Liver (tissue), 3 donors: Measurements from ENCODE around the gene FOXA3.

Experiments
- FOXA1 ChIP-seq: IDR thresholded peaks from 2 replicates; pipeline ENCODE4 v1.6.1; 2016; ENCODE audit warnings: antibody characterized with exemption
- GABPA ChIP-seq, 2 donors: IDR thresholded peaks in 1 of 2; conservative IDR thresholded peaks in 1 of 2; 2 replicates each; pipeline ENCODE4 v1.6.1; 2016; ENCODE audit warnings: antibody characterized with exemption in 2 of 2, mild to moderate bottlenecking in 1 of 2, moderate library complexity in 1 of 2
- RAD21 ChIP-seq, 2 donors: IDR thresholded peaks; 2 replicates each; pipeline ENCODE4 v1.6.1; 2016; ENCODE audit warnings: antibody characterized with exemption in 2 of 2, mild to moderate bottlenecking in 2 of 2
- TF ChIP-seq, protein P1 (sequence below): fragments of 150-350 bp; IDR thresholded peaks from 2 replicates; pipeline ENCODE4 v1.5.1; 2017; ENCODE audit warnings: improper control_type of control experiment, low read depth, low read length; ENCODE audit not compliant: missing input control
- TF ChIP-seq, protein P2 (sequence below): IDR thresholded peaks from 2 replicates; pipeline ENCODE4 v1.6.1; 2016; ENCODE audit warnings: antibody characterized with exemption, mild to moderate bottlenecking
- donor health status: healthy.
- donor health status: healthy.

DNA sequence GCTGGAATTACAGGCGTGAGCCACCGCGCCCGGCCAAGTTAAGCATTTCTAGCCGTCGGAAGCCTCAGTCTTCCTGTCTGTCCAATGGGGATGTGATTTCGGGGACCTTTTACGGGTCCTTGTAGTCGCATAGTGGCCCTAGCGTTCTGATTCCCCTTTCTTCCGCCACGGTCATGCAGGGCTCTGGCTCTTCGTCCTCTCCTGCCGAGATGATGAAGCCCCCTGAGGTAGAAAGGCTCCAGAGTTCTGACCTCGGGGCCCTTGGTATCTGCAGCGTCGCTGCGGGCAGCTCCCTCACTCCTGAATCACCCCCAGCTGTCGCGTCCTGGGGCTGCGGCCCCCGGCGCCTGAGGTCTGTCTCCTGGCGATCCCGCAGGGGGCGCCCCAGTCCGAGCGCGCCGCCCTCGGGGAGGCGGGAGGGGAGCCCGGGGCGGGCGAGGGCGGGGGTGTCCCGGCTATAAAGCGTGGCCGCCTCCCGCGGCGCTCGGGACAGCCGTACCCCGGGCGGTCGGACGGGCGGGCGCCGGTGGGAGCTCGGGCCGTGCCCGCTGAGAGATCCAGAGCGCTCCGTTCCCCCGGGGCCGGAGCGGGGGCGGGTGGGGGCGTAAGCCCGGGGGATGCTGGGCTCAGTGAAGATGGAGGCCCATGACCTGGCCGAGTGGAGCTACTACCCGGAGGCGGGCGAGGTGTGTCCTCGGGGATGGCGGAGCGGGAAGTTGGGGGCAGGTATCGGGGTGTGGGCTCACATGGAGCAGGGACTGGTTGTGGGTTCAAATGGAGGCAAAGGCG is at the start of gene FOXA3:
- TF ChIP-seq RAD21 (IDR thresholded peaks at IDR 0.05) (peak; percentile 84), FOXA1 (no peak), GABPA (IDR thresholded peaks at IDR 0.05 in 1 of 2, conservative IDR thresholded peaks at IDR 0.05 in 1 of 2) (no peak)
- TF ChIP-seq, protein P1, sequence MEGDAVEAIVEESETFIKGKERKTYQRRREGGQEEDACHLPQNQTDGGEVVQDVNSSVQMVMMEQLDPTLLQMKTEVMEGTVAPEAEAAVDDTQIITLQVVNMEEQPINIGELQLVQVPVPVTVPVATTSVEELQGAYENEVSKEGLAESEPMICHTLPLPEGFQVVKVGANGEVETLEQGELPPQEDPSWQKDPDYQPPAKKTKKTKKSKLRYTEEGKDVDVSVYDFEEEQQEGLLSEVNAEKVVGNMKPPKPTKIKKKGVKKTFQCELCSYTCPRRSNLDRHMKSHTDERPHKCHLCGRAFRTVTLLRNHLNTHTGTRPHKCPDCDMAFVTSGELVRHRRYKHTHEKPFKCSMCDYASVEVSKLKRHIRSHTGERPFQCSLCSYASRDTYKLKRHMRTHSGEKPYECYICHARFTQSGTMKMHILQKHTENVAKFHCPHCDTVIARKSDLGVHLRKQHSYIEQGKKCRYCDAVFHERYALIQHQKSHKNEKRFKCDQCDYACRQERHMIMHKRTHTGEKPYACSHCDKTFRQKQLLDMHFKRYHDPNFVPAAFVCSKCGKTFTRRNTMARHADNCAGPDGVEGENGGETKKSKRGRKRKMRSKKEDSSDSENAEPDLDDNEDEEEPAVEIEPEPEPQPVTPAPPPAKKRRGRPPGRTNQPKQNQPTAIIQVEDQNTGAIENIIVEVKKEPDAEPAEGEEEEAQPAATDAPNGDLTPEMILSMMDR: peak; percentile 85
- TF ChIP-seq, protein P2, sequence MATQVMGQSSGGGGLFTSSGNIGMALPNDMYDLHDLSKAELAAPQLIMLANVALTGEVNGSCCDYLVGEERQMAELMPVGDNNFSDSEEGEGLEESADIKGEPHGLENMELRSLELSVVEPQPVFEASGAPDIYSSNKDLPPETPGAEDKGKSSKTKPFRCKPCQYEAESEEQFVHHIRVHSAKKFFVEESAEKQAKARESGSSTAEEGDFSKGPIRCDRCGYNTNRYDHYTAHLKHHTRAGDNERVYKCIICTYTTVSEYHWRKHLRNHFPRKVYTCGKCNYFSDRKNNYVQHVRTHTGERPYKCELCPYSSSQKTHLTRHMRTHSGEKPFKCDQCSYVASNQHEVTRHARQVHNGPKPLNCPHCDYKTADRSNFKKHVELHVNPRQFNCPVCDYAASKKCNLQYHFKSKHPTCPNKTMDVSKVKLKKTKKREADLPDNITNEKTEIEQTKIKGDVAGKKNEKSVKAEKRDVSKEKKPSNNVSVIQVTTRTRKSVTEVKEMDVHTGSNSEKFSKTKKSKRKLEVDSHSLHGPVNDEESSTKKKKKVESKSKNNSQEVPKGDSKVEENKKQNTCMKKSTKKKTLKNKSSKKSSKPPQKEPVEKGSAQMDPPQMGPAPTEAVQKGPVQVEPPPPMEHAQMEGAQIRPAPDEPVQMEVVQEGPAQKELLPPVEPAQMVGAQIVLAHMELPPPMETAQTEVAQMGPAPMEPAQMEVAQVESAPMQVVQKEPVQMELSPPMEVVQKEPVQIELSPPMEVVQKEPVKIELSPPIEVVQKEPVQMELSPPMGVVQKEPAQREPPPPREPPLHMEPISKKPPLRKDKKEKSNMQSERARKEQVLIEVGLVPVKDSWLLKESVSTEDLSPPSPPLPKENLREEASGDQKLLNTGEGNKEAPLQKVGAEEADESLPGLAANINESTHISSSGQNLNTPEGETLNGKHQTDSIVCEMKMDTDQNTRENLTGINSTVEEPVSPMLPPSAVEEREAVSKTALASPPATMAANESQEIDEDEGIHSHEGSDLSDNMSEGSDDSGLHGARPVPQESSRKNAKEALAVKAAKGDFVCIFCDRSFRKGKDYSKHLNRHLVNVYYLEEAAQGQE: no peak
